GM18868 (cell line): Measurements from ENCODE around the gene AVPR2.

ENCODE experiments used
- ATAC-seq: cut with Tn5 transposase; IDR thresholded peaks from one replicate; pipeline ENCODE4 v1.9.1; 2021; ENCODE audit warnings: mild to moderate bottlenecking, moderate library complexity; ENCODE audit not compliant: unreplicated experiment

The AVPR2 gene

GRCh38 chrX:153948847-153949805 lies 44.7 kb downstream of the AVPR2 start:
- no peak for ATAC-seq

DNA sequence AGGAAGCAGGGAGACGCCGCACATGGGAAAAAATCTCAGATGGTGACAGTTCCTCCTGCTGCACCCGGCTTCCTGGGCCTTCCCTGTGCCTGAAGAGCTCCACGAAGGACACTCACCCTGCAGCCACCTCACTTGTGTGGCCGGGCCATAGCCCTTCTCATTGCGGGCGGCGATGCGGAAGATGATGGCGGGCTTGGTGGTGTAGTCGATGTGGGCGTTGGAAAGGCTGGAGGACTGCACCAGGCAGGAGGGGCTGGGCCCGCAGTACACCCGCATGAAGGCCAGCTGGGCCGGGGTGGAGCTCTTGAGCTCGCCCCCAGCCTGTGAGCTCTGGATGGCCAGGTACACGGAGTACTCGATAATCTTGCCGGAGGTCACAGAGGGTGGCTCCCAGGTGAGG lies 45.7 kb downstream of the AVPR2 start:
- ATAC-seq, result no peak

- no peak for ATAC-seq
These were observed 47.4 kb downstream of the AVPR2 start for GRCh38 chrX:153951683-153952372.

DNA sequence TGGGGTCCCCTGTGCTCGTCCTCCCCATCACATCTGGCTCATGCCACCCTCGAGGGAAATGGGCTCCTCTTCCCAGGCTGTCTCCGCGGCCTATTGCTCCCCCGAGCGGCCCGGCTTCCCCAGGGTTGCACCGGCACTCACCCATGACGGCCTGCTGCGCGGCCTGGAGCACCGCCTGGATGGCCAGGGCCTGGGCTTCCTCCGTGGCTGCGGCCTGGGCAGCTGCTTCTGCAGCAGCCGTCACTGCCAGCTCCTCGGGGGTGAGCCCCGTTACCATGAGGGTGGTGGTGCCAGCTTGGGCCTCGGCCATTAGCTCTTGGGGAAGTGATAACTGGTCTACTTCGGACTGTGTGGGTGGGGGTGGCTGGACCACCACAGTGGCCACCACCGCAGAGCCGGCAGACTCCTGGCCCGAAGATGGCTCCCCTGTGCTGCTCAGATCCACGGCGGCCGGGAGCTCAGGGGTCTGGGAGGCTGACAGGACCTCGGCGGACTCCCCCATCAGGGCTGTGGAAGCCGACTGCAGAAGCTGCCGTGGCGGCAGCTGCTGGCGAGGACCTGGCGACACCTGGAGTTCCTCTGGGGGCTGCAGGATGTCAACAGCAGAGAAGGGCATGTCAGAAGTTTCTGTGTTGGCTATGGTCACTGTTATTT lies 48.0 kb downstream of the AVPR2 start:
- no peak for ATAC-seq

DNA sequence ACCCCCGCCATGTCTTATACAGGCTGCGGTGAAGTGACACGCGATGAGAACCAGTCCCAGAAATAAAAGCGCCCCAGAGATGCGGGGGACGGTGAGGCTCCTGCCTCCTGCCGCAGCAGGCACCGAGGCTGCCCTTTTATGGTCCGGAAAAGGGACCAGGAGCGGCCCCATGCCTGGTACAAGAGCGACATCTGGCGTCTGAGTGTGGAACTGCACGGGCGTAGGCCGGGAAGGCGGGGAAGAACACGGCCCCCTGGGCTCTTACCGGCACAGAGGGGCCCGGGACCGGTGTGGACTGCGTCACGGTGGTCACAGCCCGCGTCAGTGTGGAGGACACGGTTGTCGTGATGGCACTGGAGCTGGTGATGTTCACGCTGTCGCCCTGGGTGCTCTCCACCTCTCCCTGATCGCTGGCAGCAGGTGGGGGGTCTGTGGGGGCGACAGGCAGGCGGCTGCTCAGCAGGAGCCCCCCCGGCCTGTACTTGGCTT lies 48.9 kb downstream of the AVPR2 start:
- ATAC-seq, result no peak

GRCh38 chrX:153953892-153954557 lies 49.6 kb downstream of the AVPR2 start:
- ATAC-seq, result no peak

DNA sequence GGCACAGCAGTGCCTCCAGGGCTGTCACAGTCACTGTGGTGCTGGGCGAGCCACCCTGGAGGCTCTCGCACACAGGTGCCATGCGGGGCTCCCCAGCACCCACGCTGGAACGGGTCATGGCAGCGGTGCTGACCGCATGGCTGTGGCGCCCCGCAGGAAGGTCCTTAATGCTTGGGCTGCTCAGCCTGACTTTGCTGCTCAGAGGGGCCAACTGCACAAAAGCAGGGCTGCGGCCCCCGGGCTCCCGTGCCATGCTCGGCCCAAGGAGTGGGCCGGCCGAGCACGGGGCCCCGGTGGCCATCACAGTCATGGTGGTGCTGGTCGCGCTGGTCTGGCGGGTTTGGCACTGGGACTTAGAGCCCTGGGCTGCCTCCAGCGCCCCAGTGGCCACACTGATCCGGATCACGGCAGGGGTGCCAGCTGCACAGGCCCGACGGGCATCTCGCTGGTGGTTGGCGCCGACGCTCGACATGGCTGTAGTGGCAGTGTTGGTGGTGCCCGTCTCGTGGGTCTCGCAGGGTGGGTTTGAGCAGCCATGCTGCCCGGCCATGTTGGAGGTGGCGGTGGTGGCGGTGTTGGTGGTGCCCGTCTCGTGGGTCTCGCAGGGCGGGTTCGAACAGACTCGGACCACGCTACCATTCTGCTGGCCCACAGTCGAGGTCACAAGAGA lies 50.2 kb downstream of the AVPR2 start:
- ATAC-seq, result no peak

- no peak for ATAC-seq
These were observed 50.8 kb downstream of the AVPR2 start for GRCh38 chrX:153955228-153955732.

DNA sequence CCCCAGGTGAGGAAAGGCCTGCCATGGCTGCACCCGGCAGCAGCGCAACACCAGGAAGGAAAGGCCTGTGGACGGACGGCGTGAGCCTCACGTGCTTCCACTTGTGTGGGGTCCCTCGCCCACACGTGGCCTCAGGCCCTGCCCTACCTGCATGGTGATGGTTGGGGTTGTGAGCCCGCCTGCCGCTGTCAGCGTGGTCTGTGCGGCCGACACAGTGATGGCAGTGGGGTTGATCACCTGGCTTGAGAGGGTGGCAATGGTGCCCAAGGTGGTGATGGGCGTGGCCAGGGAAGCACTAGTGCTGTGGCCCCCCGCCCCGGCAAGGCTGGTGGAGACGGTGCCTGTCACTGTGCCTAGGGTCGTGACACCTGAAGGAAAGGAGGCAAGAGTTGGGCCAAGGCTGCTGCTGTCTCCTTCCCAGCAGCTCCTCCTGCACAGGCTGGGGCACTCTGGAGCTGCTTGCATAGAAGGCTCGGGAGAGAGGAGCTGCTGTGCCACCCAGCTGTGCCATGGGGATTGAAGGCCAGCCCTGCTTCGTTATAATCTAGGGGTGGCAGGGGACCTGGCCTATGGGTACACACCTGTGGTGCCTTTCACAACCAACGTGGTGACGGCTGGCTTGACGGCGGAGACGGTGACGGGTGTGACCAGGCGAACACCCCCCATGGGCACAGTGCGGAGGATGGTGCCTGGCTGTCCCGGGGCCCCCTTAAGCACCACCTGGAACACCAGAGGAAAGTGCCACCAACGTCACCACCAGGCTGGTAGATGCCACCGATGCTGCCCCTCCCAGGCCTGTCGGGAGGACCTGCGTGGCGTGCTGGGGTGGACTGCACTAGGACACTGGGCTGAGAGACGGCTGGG lies 51.8 kb downstream of the AVPR2 start:
- no peak for ATAC-seq
